Hepatocyte (in vitro differentiated cells): ENCODE results near the gene JUNB. TPM values are rescaled to one million over a fixed set of nuclear protein-coding genes. Genes with fewer than 3 reads are reported as not detected.

Experiments used
- DNase-seq: peaks from one replicate; pipeline ENCODE4 v3.0.0-alpha.2; 2016; ENCODE audit warnings: low spot score
- H2AFZ ChIP-seq: fragments of 200-600 bp; sonication (generic); 2 replicates; pipeline ENCODE4 v1.6.0; 2016; ENCODE audit warnings: antibody characterized with exemption, mild to moderate bottlenecking
- H3K27ac ChIP-seq: fragments of 200-600 bp; sonication (generic); 2 replicates; pipeline ENCODE4 v1.5.1; 2016; ENCODE audit warnings: mild to moderate bottlenecking
- H3K27me3 ChIP-seq: fragments of 200-600 bp; sonication (generic); 2 replicates; pipeline ENCODE4 v1.6.1; 2016
- H3K36me3 ChIP-seq: fragments of 200-600 bp; sonication (generic); replicated peaks from 2 replicates; pipeline ENCODE4 v1.5.1; 2016; ENCODE audit warnings: low read depth; ENCODE audit not compliant: insufficient read depth
- H3K4me1 ChIP-seq: fragments of 200-600 bp; sonication (generic); 2 replicates; pipeline ENCODE4 v1.5.1; 2016; ENCODE audit warnings: mild to moderate bottlenecking, moderate library complexity; ENCODE audit not compliant: insufficient read depth
- H3K4me2 ChIP-seq: fragments of 200-600 bp; sonication (generic); 2 replicates; pipeline ENCODE4 v1.6.0; 2016
- H3K4me3 ChIP-seq: fragments of 200-600 bp; sonication (generic); 2 replicates; pipeline ENCODE4 v1.5.1; 2016; ENCODE audit warnings: mild to moderate bottlenecking
- H3K79me2 ChIP-seq: fragments of 200-600 bp; sonication (generic); 2 replicates; pipeline ENCODE4 v1.6.0; 2017; ENCODE audit warnings: mild to moderate bottlenecking
- H3K9me2 ChIP-seq: fragments of 200-600 bp; sonication (generic); replicated peaks from 2 replicates; pipeline ENCODE4 v1.6.0; 2017; ENCODE audit warnings: mild to moderate bottlenecking; ENCODE audit not compliant: insufficient read depth
- H3K9me3 ChIP-seq: fragments of 200-600 bp; sonication (generic); 2 replicates; pipeline ENCODE4 v1.5.1; 2016; ENCODE audit warnings: low read depth, mild to moderate bottlenecking
- H4K20me1 ChIP-seq: fragments of 200-600 bp; sonication (generic); 2 replicates; pipeline ENCODE4 v1.6.0; 2016; ENCODE audit warnings: mild to moderate bottlenecking; ENCODE audit not compliant: insufficient read depth, poor library complexity, severe bottlenecking
- EZH2 ChIP-seq: fragments of 200-600 bp; sonication (generic); IDR thresholded peaks from 2 replicates; pipeline ENCODE4 v1.6.1; 2016; ENCODE audit warnings: antibody characterized with exemption, mild to moderate bottlenecking, borderline replicate concordance
- EZH2phosphoT487 ChIP-seq: fragments of 200-600 bp; sonication (generic); IDR thresholded peaks from one replicate; pipeline ENCODE4 v1.6.1; 2018; ENCODE audit warnings: antibody characterized with exemption, mild to moderate bottlenecking, low read depth, moderate library complexity; ENCODE audit not compliant: unreplicated experiment, severe bottlenecking
- WGBS: methylation state at CpG from one replicate; pipeline ENCODE4 v1.1.6; 2016; ENCODE audit warnings: low lambda C conversion rate; ENCODE audit errors: missing lambda C conversion rate; 5-methylcytosine and 5-hydroxymethylcytosine counted together
- microRNA-seq: library from miRNA; unstranded; fragments of <30 nt; microRNA quantifications from one replicate; pipeline ENCODE4, GENCODE V29; 2017
- polyA plus RNA-seq: library from polyadenylated mRNA; unstranded; fragments of >200 nt; fragmentation: Nextera tagmentation; extraction: Ambion mirVana; gene quantifications from 2 replicates; pipeline ENCODE4 v1.2.1, GENCODE V29; 2016
- small RNA-seq: library from RNA; depleted of rRNA; stranded (forward); fragments of <200 nt; gene quantifications from one replicate; pipeline ENCODE3, GENCODE V24; 2014
- total RNA-seq: library from RNA; depleted of rRNA; stranded (reverse); fragments of >200 nt; gene quantifications from 2 replicates; pipeline ENCODE4 v1.2.3, GENCODE V29; 2014
- TF ChIP-seq, protein P1 (sequence below): fragments of 200-600 bp; sonication (generic); IDR thresholded peaks from 2 replicates; pipeline ENCODE4 v1.5.1; 2016; ENCODE audit warnings: antibody characterized with exemption, mild to moderate bottlenecking; ENCODE audit not compliant: poor library complexity

The JUNB gene
- total and polyA plus RNA-seq, 2 experiments from 2014 or later: 399 to 539 TPM

DNA sequence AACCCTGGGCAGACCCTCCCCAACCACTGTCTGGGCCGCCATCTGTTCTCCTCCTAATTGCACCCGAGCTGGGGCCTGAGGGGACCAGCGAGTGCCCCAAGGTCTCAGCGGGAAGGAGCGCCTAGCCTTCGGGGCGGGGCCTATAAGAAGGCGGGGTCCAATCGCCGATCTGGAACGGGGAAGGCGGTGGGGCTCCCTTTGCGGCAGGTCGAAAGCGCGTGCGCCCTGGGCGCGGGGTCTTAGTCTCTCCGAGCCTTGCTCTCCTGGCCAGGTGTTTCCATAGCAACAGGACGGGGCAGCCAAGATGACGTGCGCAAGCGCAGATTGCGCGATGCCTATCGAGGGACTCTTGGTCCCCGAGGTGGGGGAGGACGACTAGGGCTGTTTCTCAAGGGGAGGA lies 49.8 kb downstream of the JUNB start:
- H3K4me3 ChIP-seq: no peak overlapping the region

DNA sequence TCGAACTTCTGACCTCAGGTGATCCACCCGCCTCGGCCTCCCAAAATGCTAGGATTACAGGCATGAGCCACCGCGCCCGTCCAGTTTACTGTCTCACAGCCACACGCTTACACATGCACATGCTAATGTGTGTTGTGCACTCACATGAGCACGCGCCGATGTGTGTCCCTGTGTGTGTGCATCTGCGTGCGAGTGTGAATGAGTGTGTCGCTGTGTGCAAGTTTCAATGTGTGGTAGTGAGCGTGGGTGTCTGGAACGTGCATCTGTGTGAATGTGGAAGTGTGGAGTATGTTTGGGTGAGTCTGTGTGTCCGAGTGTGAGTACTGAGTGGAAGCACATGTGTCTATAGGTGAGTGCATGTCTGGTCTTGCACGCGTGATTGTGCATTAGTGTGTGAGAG lies 51.2 kb downstream of the JUNB start:
- no peaks in the 10 kb centered on the region for H3K9me2 ChIP-seq
- TF ChIP-seq EZH2 (no peak), EZH2phosphoT487 (no peak)
- TF ChIP-seq, protein P1, sequence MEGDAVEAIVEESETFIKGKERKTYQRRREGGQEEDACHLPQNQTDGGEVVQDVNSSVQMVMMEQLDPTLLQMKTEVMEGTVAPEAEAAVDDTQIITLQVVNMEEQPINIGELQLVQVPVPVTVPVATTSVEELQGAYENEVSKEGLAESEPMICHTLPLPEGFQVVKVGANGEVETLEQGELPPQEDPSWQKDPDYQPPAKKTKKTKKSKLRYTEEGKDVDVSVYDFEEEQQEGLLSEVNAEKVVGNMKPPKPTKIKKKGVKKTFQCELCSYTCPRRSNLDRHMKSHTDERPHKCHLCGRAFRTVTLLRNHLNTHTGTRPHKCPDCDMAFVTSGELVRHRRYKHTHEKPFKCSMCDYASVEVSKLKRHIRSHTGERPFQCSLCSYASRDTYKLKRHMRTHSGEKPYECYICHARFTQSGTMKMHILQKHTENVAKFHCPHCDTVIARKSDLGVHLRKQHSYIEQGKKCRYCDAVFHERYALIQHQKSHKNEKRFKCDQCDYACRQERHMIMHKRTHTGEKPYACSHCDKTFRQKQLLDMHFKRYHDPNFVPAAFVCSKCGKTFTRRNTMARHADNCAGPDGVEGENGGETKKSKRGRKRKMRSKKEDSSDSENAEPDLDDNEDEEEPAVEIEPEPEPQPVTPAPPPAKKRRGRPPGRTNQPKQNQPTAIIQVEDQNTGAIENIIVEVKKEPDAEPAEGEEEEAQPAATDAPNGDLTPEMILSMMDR: no peak
- 96% methylated on average over 18 of the region's 18 CpGs for WGBS
- H3K4me2 ChIP-seq: no peak overlapping the region
- H3K4me3 ChIP-seq: no peak overlapping the region
- H3K36me3 ChIP-seq: no peaks in the 10 kb centered on the region
- no peaks in the 10 kb centered on the region for H3K9me3 ChIP-seq
- H4K20me1 ChIP-seq: no peaks in the 10 kb centered on the region
- DNase-seq: no peak
- H3K27me3 ChIP-seq: peaks cover 43% of the 10 kb centered on the region
- H3K79me2 ChIP-seq: no peaks in the 10 kb centered on the region
- H3K27ac ChIP-seq: no peak overlapping the region
- H2AFZ ChIP-seq: no peak overlapping the region
- H3K4me1 ChIP-seq: no peaks in the 10 kb centered on the region

More for the DNA sequence above, 49.8 kb downstream of the JUNB start:
- Histone ChIP-seq H4K20me1 (no peaks in the 10 kb centered on the region), H3K79me2 (no peaks in the 10 kb centered on the region), H3K4me1 (no peaks in the 10 kb centered on the region), H3K27ac (no peak overlapping the region), H3K9me2 (no peaks in the 10 kb centered on the region), H3K4me2 (peak overlapping the region; percentile 77), H3K27me3 (peaks cover 57% of the 10 kb centered on the region), H2AFZ (no peak overlapping the region), H3K9me3 (no peaks in the 10 kb centered on the region), H3K36me3 (no peaks in the 10 kb centered on the region)
- TF ChIP-seq, protein P1: no peak
- TF ChIP-seq EZH2 (no peak), EZH2phosphoT487 (no peak)
- peak; percentile 77 for DNase-seq
- 1% methylated on average over 29 of the region's 29 CpGs for WGBS

Small RNA genes lying within 50 kb of the gene (microRNA-seq; reads per million reads assigned to microRNA genes)
- not detected for gene MIR5684

Small RNA genes lying within 50 kb of the gene (small RNA-seq; reads per million reads assigned to genes)
- gene MIR5684: not detected

Other genes starting within 250 kb of the JUNB start
- gene ZNF564, start 240.0 kb upstream of the JUNB start, total RNA-seq: 9.2 and 10.7 TPM in 2 replicates
- 5.0 and 6.1 TPM in 2 replicates for gene ZNF564, start 240.0 kb upstream of the JUNB start, polyA plus RNA-seq
- 7.8 and 8.1 TPM in 2 replicates for gene ZNF490, start 180.7 kb upstream of the JUNB start, total RNA-seq
- gene ZNF490, start 180.7 kb upstream of the JUNB start, polyA plus RNA-seq: 1.8 and 2.3 TPM in 2 replicates
- gene ZNF791, start 180.6 kb upstream of the JUNB start, total RNA-seq: 16.1 and 16.2 TPM in 2 replicates
- 11.5 and 16.6 TPM in 2 replicates for gene ZNF791, start 180.6 kb upstream of the JUNB start, polyA plus RNA-seq
- gene MAN2B1, start 124.7 kb upstream of the JUNB start, total RNA-seq: 67.2 and 68.8 TPM in 2 replicates
- gene MAN2B1, start 124.7 kb upstream of the JUNB start, polyA plus RNA-seq: 77.1 and 81.9 TPM in 2 replicates
- 9.1 and 12.2 TPM in 2 replicates for gene WDR83, start 124.7 kb upstream of the JUNB start, total RNA-seq
- gene WDR83, start 124.7 kb upstream of the JUNB start, polyA plus RNA-seq: 19.5 and 21.5 TPM in 2 replicates
- gene DHPS, start 109.6 kb upstream of the JUNB start, total RNA-seq: 62.6 and 71.7 TPM in 2 replicates
- 63.1 and 84.7 TPM in 2 replicates for gene DHPS, start 109.6 kb upstream of the JUNB start, polyA plus RNA-seq
- not detected in 2 replicates for gene GNG14, start 103.5 kb upstream of the JUNB start, total RNA-seq
- gene GNG14, start 103.5 kb upstream of the JUNB start, polyA plus RNA-seq: not detected in 2 replicates
- 8.1 and 10.9 TPM in 2 replicates for gene FBXW9, start 94.9 kb upstream of the JUNB start, total RNA-seq
- gene FBXW9, start 94.9 kb upstream of the JUNB start, polyA plus RNA-seq: 9.1 and 11.1 TPM in 2 replicates
- 41.4 and 65.2 TPM in 2 replicates for gene TNPO2, start 67.6 kb upstream of the JUNB start, total RNA-seq
- gene TNPO2, start 67.6 kb upstream of the JUNB start, polyA plus RNA-seq: 11.7 and 16.0 TPM in 2 replicates
- 243 and 268 TPM in 2 replicates for gene TRIR, start 56.8 kb upstream of the JUNB start, total RNA-seq
- gene TRIR, start 56.8 kb upstream of the JUNB start, polyA plus RNA-seq: 246 and 259 TPM in 2 replicates
- 52.3 and 79.6 TPM in 2 replicates for gene GET3, start 54.0 kb upstream of the JUNB start, total RNA-seq
- gene GET3, start 54.0 kb upstream of the JUNB start, polyA plus RNA-seq: 85.4 and 108 TPM in 2 replicates
- not detected in 2 replicates for gene BEST2, start 39.7 kb upstream of the JUNB start, total RNA-seq
- not detected in 2 replicates for gene BEST2, start 39.7 kb upstream of the JUNB start, polyA plus RNA-seq
- 44.3 and 70.5 TPM in 2 replicates for gene HOOK2, start 15.9 kb upstream of the JUNB start, total RNA-seq
- 113 and 128 TPM in 2 replicates for gene HOOK2, start 15.9 kb upstream of the JUNB start, polyA plus RNA-seq
- 497 and 589 TPM in 2 replicates for gene PRDX2, start 10.3 kb downstream of the JUNB start, total RNA-seq
- gene PRDX2, start 10.3 kb downstream of the JUNB start, polyA plus RNA-seq: 581 and 582 TPM in 2 replicates
- gene THSD8, start 10.6 kb downstream of the JUNB start, total RNA-seq: not detected in 2 replicates
- gene THSD8, start 10.6 kb downstream of the JUNB start, polyA plus RNA-seq: 5.1 and 5.7 TPM in 2 replicates
- gene RNASEH2A, start 15.1 kb downstream of the JUNB start, total RNA-seq: 8.3 and 9.3 TPM in 2 replicates
- gene RNASEH2A, start 15.1 kb downstream of the JUNB start, polyA plus RNA-seq: 20.4 and 25.7 TPM in 2 replicates
- gene RTBDN, start 43.1 kb downstream of the JUNB start, total RNA-seq: 0.32 TPM in 1 of 2 replicates, not detected in the other
- gene RTBDN, start 43.1 kb downstream of the JUNB start, polyA plus RNA-seq: 0.36 TPM in 1 of 2 replicates, not detected in the other
- gene MAST1, start 47.0 kb downstream of the JUNB start, total RNA-seq: 0.20 and 0.32 TPM in 2 replicates
- gene MAST1, start 47.0 kb downstream of the JUNB start, polyA plus RNA-seq: 0.22 and 0.54 TPM in 2 replicates
- 25.7 and 31.5 TPM in 2 replicates for gene DNASE2, start 90.0 kb downstream of the JUNB start, total RNA-seq
- 41.3 and 41.9 TPM in 2 replicates for gene DNASE2, start 90.0 kb downstream of the JUNB start, polyA plus RNA-seq
- gene KLF1, start 95.7 kb downstream of the JUNB start, total RNA-seq: 0.37 TPM in 1 of 2 replicates, not detected in the other
- gene KLF1, start 95.7 kb downstream of the JUNB start, polyA plus RNA-seq: not detected in 2 replicates
- gene GCDH, start 99.7 kb downstream of the JUNB start, total RNA-seq: 31.7 and 34.2 TPM in 2 replicates
- 23.4 and 30.7 TPM in 2 replicates for gene GCDH, start 99.7 kb downstream of the JUNB start, polyA plus RNA-seq
- 0.67 TPM in 1 of 2 replicates, not detected in the other for gene SYCE2, start 127.8 kb downstream of the JUNB start, total RNA-seq
- 0.77 TPM in 1 of 2 replicates, not detected in the other for gene SYCE2, start 127.8 kb downstream of the JUNB start, polyA plus RNA-seq
- 36.2 and 45.6 TPM in 2 replicates for gene FARSA, start 142.2 kb downstream of the JUNB start, total RNA-seq
- 86.5 and 95.3 TPM in 2 replicates for gene FARSA, start 142.2 kb downstream of the JUNB start, polyA plus RNA-seq
- gene CALR, start 147.1 kb downstream of the JUNB start, total RNA-seq: 1,414 and 1,442 TPM in 2 replicates
- gene CALR, start 147.1 kb downstream of the JUNB start, polyA plus RNA-seq: 915 and 922 TPM in 2 replicates
- 64.5 and 65.8 TPM in 2 replicates for gene RAD23A, start 154.4 kb downstream of the JUNB start, total RNA-seq
- gene RAD23A, start 154.4 kb downstream of the JUNB start, polyA plus RNA-seq: 130 and 140 TPM in 2 replicates
- 21.0 and 27.2 TPM in 2 replicates for gene GADD45GIP1, start 165.7 kb downstream of the JUNB start, total RNA-seq
- gene GADD45GIP1, start 165.7 kb downstream of the JUNB start, polyA plus RNA-seq: 106 and 109 TPM in 2 replicates
- 0.17 TPM in 1 of 2 replicates, not detected in the other for gene DAND5, start 178.1 kb downstream of the JUNB start, total RNA-seq
- gene DAND5, start 178.1 kb downstream of the JUNB start, polyA plus RNA-seq: not detected in 2 replicates
- 3.8 and 12.8 TPM in 2 replicates for gene NFIX, start 204.0 kb downstream of the JUNB start, total RNA-seq
- 6.3 and 10.2 TPM in 2 replicates for gene NFIX, start 204.0 kb downstream of the JUNB start, polyA plus RNA-seq